Stimulated activated CD4-positive, alpha-beta T cell treated with anti-CD3 and anti-CD28 coated beads, Interleukin-1b, Interleukin-23, amount 100 ng/mL, for 48 hours (primary cell): ENCODE data around the gene CNTROB.
"Not testable (repeated sequence)": the region's sequence is repeated elsewhere in the genome, so short reads cannot be mapped to it uniquely, and the experiment has no call there.

Source experiments
- DNase-seq: peaks from one replicate; pipeline ENCODE4 v3.0.0-alpha.2; 2020

CNTROB gene

GRCh38 chr17:7947651-7948050 lies 15.6 kb downstream of the CNTROB start:
- DNase-seq = no peak

- DNase-seq = no peak
Observed at GRCh38 chr17:7950578-7950977, 18.6 kb downstream of the CNTROB start.

GRCh38 chr17:7951143-7951792 lies 19.3 kb downstream of the CNTROB start:
- peak; percentile 51 for DNase-seq

- not testable (repeated sequence) for DNase-seq
Observed at GRCh38 chr17:7953266-7953665, 21.3 kb downstream of the CNTROB start.

- no peak for DNase-seq
Observed at GRCh38 chr17:7955414-7956227, 23.6 kb downstream of the CNTROB start.

- DNase-seq = no peak
Observed at GRCh38 chr17:7956228-7956965, 24.4 kb downstream of the CNTROB start.

GRCh38 chr17:7959503-7960253 lies 27.7 kb downstream of the CNTROB start:
- no peak for DNase-seq

DNA sequence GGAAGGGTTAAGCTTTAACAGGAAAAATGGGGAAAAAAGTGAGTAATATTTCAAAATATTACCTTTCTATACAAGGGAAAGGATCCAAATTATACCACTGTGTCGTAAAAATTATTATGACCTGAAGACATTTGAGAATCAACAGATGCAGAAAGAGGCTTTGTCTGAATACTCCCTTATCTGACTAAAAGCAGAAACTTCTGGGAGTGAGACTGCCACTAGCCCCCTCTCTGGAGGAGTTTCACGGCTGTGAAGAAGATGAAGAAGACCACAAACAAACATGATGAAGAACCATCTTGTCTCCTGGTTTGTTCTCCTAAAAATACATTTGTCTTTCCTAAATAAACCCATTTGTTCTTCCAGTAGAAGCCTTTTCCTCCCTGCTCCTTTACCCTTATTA lies 29.4 kb downstream of the CNTROB start:
- DNase-seq = no peak

GRCh38 chr17:7967751-7968150 lies 35.7 kb downstream of the CNTROB start:
- DNase-seq = no peak

DNA sequence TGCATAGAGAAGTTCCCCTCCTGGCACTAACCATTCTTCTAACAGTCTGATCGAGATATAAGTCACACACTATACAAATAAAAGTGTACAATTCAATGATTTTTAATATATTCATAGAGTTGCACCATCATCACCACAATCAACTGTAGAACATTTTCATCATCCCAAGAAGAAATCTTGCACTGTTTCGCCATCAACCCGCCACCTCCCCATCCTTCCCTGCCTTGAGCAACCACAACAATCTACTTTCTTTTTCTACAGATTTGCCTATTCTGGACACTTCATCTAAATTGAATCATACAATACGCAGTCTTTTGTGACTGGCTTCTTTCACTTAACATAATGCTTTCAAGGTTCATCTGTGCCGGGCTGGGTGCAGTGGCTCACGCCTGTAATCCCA lies 37.4 kb downstream of the CNTROB start:
- DNase-seq = no peak

- no peak for DNase-seq
Observed at GRCh38 chr17:7971651-7972050, 39.6 kb downstream of the CNTROB start.

GRCh38 chr17:7972131-7972785 lies 40.3 kb downstream of the CNTROB start:
- no peak for DNase-seq

- no peak for DNase-seq
Observed at GRCh38 chr17:7974638-7975131, 42.7 kb downstream of the CNTROB start.

- DNase-seq = no peak
Observed at GRCh38 chr17:7977039-7977438, 45.0 kb downstream of the CNTROB start.

- no peak for DNase-seq
Observed at GRCh38 chr17:7977805-7978204, 45.8 kb downstream of the CNTROB start.

DNA sequence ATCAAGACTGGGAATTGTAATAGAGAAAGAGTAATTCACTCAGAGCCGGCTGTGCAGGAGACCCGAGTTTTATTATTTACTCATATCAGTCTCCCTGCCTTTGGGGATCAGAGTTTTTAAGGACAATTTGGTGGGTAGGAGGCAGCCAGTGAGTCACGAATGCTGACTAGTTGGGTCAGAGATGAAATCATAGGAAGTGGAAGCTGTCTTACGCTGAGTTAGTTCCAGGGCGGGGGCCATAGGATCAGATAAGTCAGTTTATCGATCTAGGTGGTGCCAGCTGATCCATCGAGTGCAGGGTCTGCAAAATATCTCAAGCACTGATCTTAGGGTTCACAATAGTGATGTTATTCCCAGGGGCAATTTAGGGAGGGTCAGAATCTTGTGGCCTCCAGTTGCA lies 50.2 kb downstream of the CNTROB start:
- no peak for DNase-seq

- no peak for DNase-seq
Observed at GRCh38 chr17:7982666-7983065, 50.7 kb downstream of the CNTROB start.

GRCh38 chr17:7984904-7985303 lies 52.9 kb downstream of the CNTROB start:
- DNase-seq = no peak

- DNase-seq = no peak
Observed at GRCh38 chr17:7987112-7987893, 55.3 kb downstream of the CNTROB start.

- DNase-seq = peak; percentile 22
Observed at GRCh38 chr17:7988750-7989178, 56.8 kb downstream of the CNTROB start.
